Pancreas (tissue), 10 donors: Measurements from ENCODE around the gene OPRD1. TPM values are rescaled to one million over a fixed set of nuclear protein-coding genes. Genes with fewer than 3 reads are reported as not detected.

Experiments
- ATAC-seq, 4 donors: fragments of 200-7000 bp; cut with Tn5 transposase; one replicate each; pipeline versions ENCODE4 v1.8.0 to v1.9.1; 2020; ENCODE audit warnings: mild to moderate bottlenecking in 4 of 4, moderate library complexity in 4 of 4
- DNase-seq, 6 donors: peaks; one replicate each; pipeline ENCODE4 v3.0.0-alpha.2; 2020
- FAIRE-seq: peaks from 2 replicates; lab custom pipeline; 2012; peaks lifted over from hg19 to GRCh38; lab: Jason Lieb, UNC
- H3K27ac ChIP-seq, 4 donors: fragments of 200-600 bp; sonication (generic); 1 replicate in 3 of 4; 2 replicates in 1 of 4; pipeline versions ENCODE4 v1.5.0 to v1.8.0; 2020
- H3K27me3 ChIP-seq, 4 donors: fragments of 200-600 bp; one replicate each; pipeline ENCODE4 v1.8.0; 2021
- H3K36me3 ChIP-seq, 3 donors: fragments of 200-600 bp; sonication (generic) in 1 of 3; one replicate each; pipeline versions ENCODE4 v1.5.0 to v1.8.0; 2020 to 2021
- H3K4me1 ChIP-seq, 3 donors: fragments of 200-600 bp; one replicate each; pipeline ENCODE4 v1.8.0; 2021
- H3K4me3 ChIP-seq, 4 donors: fragments of 200-600 bp; sonication (generic) in 2 of 4; one replicate each; pipeline versions ENCODE4 v1.5.0 to v1.8.0; 2020 to 2021
- H3K9me3 ChIP-seq, 4 donors: fragments of 200-600 bp; one replicate each; pipeline ENCODE4 v1.8.0; 2021
- CTCF ChIP-seq, 4 donors: fragments of 200-600 bp; sonication (generic) in 3 of 4; IDR thresholded peaks; one replicate each; pipeline versions ENCODE4 v1.5.0 to v1.8.0; 2021; ENCODE audit warnings: antibody characterized with exemption in 4 of 4
- WGBS, 2 donors: extraction: QIAGEN DNeasy Blood & Tissue Kit; methylation state at CpG; one replicate each; pipeline ENCODE4 v1.1.7; 2013; 5-methylcytosine and 5-hydroxymethylcytosine counted together
- intact Hi-C, 3 donors: fragments of 100-400 bp; cut with DNase I; formaldehyde crosslinking; loops; one replicate each; pipeline versions ENCODE4 v1.11.1 to v1.14.2; 2022
- polyA plus RNA-seq, 2 donors: library from polyadenylated mRNA; stranded (reverse); fragments of 200-250 nt; gene quantifications; one replicate each; pipeline ENCODE4 v1.2.3, GENCODE V29; 2013
- total RNA-seq, 6 donors: library from RNA; stranded (reverse); fragmentation: NEBNext Ultra II Directional in 4 of 6; extraction: Animal tissue kit (Norgen Biotek cat#: 25700) in 4 of 6; gene quantifications; one replicate each; pipeline versions ENCODE4 v1.2.1 to v1.2.4, GENCODE V29; 2021 to 2023
- donor health status: healthy with polysubstance abuse.
- donor health status: DM: no; HTN: no; CAD: no; lungs with moderate emphysema.
- donor health status: DM: no; HTN: no; CAD: no.
- donor health status: control.
- donor health status: control.
- donor health status: Bipolar disorder and iron deficiency.
- donor health status: DM: yes; HTN: yes; CAD: no.
- donor health status: DM: no; HTN: no; CAD: no.
- donor health status: DM: no; HTN: no; CAD: no.
- donor health status: DM: yes; HTN: yes; CAD: no.

Gene OPRD1
- total and polyA plus RNA-seq, 8 donors = 0.03 to 0.76 (median 0.21) TPM

- intact Hi-C loops = no loop called here
Measured at GRCh38 chr1:28775121-28775942, 36.6 kb upstream of the OPRD1 start.

GRCh38 chr1:28776341-28776740 is 35.6 kb upstream of the OPRD1 start:
- no peak for ATAC-seq
- Histone ChIP-seq H3K27ac (no peak overlapping the region), H3K36me3 (no peaks in the 10 kb centered on the region), H3K27me3 (no peaks in the 10 kb centered on the region), H3K4me1 (peaks cover 0 to 5% (median 0%) of the 10 kb centered on the region in 3 donors), H3K4me3 (peak overlapping the region in 1 of 4 donors; percentile 50), H3K9me3 (no peaks in the 10 kb centered on the region)
- intact Hi-C loops = no loop called here
- 95 to 97% methylated on average over 17 of the region's 17 CpGs for WGBS, 2 donors
- no peak for DNase-seq
- FAIRE-seq = no peak
- TF ChIP-seq CTCF (IDR thresholded peaks at IDR 0.05) = no peak

More at GRCh38 chr1:28775121-28775942, 36.6 kb upstream of the OPRD1 start:
- DNase-seq (peak; percentile 79 to 92 (median 86)), ATAC-seq (peak; percentile 95 to 98 (median 96)), FAIRE-seq (no peak)
- Histone ChIP-seq H3K4me1 (peaks cover 0 to 5% (median 0%) of the 10 kb centered on the region in 3 donors), H3K27me3 (no peaks in the 10 kb centered on the region), H3K4me3 (peak overlapping the region; percentile 18 to 50 (median 32)), H3K27ac (peak overlapping the region; percentile 45 to 78 (median 68)), H3K9me3 (no peaks in the 10 kb centered on the region), H3K36me3 (no peaks in the 10 kb centered on the region)
- no peak for TF ChIP-seq CTCF (IDR thresholded peaks at IDR 0.05)
- WGBS, 2 donors = 4 to 6% methylated on average over 30 to 39 of the region's 39 CpGs

- no peak for TF ChIP-seq CTCF (IDR thresholded peaks at IDR 0.05)
- no peak for DNase-seq
- Histone ChIP-seq H3K36me3 (no peaks in the 10 kb centered on the region), H3K27ac (no peak overlapping the region), H3K4me3 (no peak overlapping the region), H3K9me3 (no peaks in the 10 kb centered on the region), H3K4me1 (peaks cover 0 to 5% (median 0%) of the 10 kb centered on the region in 3 donors), H3K27me3 (no peaks in the 10 kb centered on the region)
- no peak for ATAC-seq
- intact Hi-C loops = no loop called here
- 81 to 87% methylated on average over 2 of the region's 2 CpGs for WGBS, 2 donors
- no peak for FAIRE-seq
Measured at GRCh38 chr1:28778021-28778420, 33.9 kb upstream of the OPRD1 start.

- intact Hi-C loops = loop anchor here in 1 of 3 donors (5.0 to 10.0 kb wide), 2 partner anchors 97 to 425 kb away; no protein-coding TSS in a partner anchor
- Histone ChIP-seq H3K27ac (no peak overlapping the region), H3K4me3 (no peak overlapping the region), H3K27me3 (no peaks in the 10 kb centered on the region), H3K9me3 (no peaks in the 10 kb centered on the region), H3K4me1 (peaks cover 0 to under 1% (median 0%) of the 10 kb centered on the region in 3 donors), H3K36me3 (no peaks in the 10 kb centered on the region)
- ATAC-seq (no peak), DNase-seq (no peak), FAIRE-seq (no peak)
- no peak for TF ChIP-seq CTCF (IDR thresholded peaks at IDR 0.05)
- 86 to 91% methylated on average over 6 of the region's 6 CpGs for WGBS, 2 donors
Measured at GRCh38 chr1:28779751-28780408, 32.1 kb upstream of the OPRD1 start.
